Activated naive CD8-positive, alpha-beta T cell treated with anti-CD3 and anti-CD28 coated beads, Interleukin-2, amount 10 ng/mL, durations not matched to agents 7 days and 5 days (primary cell): ENCODE results near the gene CD48. TPM values are rescaled to one million over a fixed set of nuclear protein-coding genes. Genes with fewer than 3 reads are reported as not detected.

Experiments
- ATAC-seq: fragments of 150-1000 bp; cut with Tn5 transposase; one replicate; pipeline ENCODE4 v1.10.0; 2021; ENCODE audit warnings: low read depth, moderate library complexity
- POLR2A ChIA-PET: fragments of 350-600 bp; sonication (Branson Sonifier 250); formaldehyde crosslinking; loops from one replicate; lab custom pipeline; 2021; ENCODE audit warnings: antibody characterized with exemption; lab: Charles Lee
- DNase-seq: peaks from one replicate; pipeline ENCODE4 v3.0.0; 2021
- H3K27ac Mint-ChIP-seq: one replicate; pipeline ENCODE4 v1.8.0; 2022; ENCODE audit warnings: mild to moderate bottlenecking, mixed read lengths
- H3K27me3 Mint-ChIP-seq: one replicate; pipeline ENCODE4 v1.8.0; 2022; ENCODE audit warnings: mild to moderate bottlenecking, moderate library complexity, mixed read lengths
- H3K36me3 Mint-ChIP-seq: one replicate; pipeline ENCODE4 v1.8.0; 2021; ENCODE audit warnings: mild to moderate bottlenecking, mixed read lengths
- H3K4me1 Mint-ChIP-seq: one replicate; pipeline ENCODE4 v1.8.0; 2021; ENCODE audit warnings: mixed read lengths
- H3K4me3 Mint-ChIP-seq: one replicate; pipeline ENCODE4 v1.8.0; 2022; ENCODE audit warnings: mild to moderate bottlenecking, moderate library complexity, mixed read lengths
- H3K9me3 Mint-ChIP-seq: one replicate; pipeline ENCODE4 v1.8.0; 2021; ENCODE audit warnings: mixed read lengths
- total RNA-seq, 2 experiments: library from RNA; stranded (reverse); gene quantifications; one replicate each; pipeline ENCODE4 v1.2.3, GENCODE V29; 2021

The CD48 gene
- total RNA-seq, 2 experiments from 2014 or later: 379 to 386 TPM

- POLR2A ChIA-PET: interaction anchor here (1.1 to 2.0 kb wide), 6 partner anchors 10 to 34 kb away, joined by 3 to 22 read pairs (median 6); no protein-coding TSS in a partner anchor
- Mint-ChIP-seq H3K27ac (peak overlapping the region; percentile 96), H3K9me3 (no peaks in the 10 kb centered on the region), H3K4me3 (peak overlapping the region; percentile 84), H3K27me3 (no peaks in the 10 kb centered on the region), H3K36me3 (peaks cover 44% of the 10 kb centered on the region), H3K4me1 (peaks cover 80% of the 10 kb centered on the region)
- ATAC-seq (no peak), DNase-seq (no peak)
Measured at GRCh38 chr1:160639652-160640051, 72.0 kb downstream of the CD48 start.

- Mint-ChIP-seq H3K9me3 (no peaks in the 10 kb centered on the region), H3K4me3 (peak overlapping the region; percentile 84), H3K27ac (peak overlapping the region; percentile 96), H3K27me3 (no peaks in the 10 kb centered on the region), H3K4me1 (peaks cover 77% of the 10 kb centered on the region), H3K36me3 (peaks cover 45% of the 10 kb centered on the region)
- DNase-seq (no peak), ATAC-seq (no peak)
- POLR2A ChIA-PET: interaction anchor here (2.0 kb wide), 1 partner anchor 17 kb away, joined by 13 read pairs; no protein-coding TSS in a partner anchor
Measured at GRCh38 chr1:160638926-160639325, 72.7 kb downstream of the CD48 start.

- Mint-ChIP-seq H3K36me3 (peaks cover 50% of the 10 kb centered on the region), H3K27me3 (no peaks in the 10 kb centered on the region), H3K27ac (peak overlapping the region; percentile 96), H3K4me3 (peak overlapping the region; percentile 84), H3K4me1 (peaks cover 77% of the 10 kb centered on the region), H3K9me3 (no peaks in the 10 kb centered on the region)
- ATAC-seq: no peak
- POLR2A ChIA-PET: interaction anchor here (1.2 kb wide), 2 partner anchors 9 to 12 kb away, joined by 3 to 12 read pairs; no protein-coding TSS in a partner anchor
- DNase-seq: no peak
Measured at GRCh38 chr1:160638540-160638857, 73.1 kb downstream of the CD48 start.

GRCh38 chr1:160637821-160638539, 73.6 kb downstream of the CD48 start:
- ATAC-seq (peak; percentile 65), DNase-seq (no peak)
- Mint-ChIP-seq H3K27ac (peak overlapping the region; percentile 96), H3K4me3 (peak overlapping the region; percentile 84), H3K4me1 (peaks cover 76% of the 10 kb centered on the region), H3K27me3 (no peaks in the 10 kb centered on the region), H3K9me3 (no peaks in the 10 kb centered on the region), H3K36me3 (peaks cover 54% of the 10 kb centered on the region)
- POLR2A ChIA-PET: interaction anchor here (0.7 to 1.2 kb wide), 3 partner anchors 8 to 35 kb away, joined by 3 to 12 read pairs (median 3); no protein-coding TSS in a partner anchor

GRCh38 chr1:160637065-160637464, 74.6 kb downstream of the CD48 start:
- H3K27ac Mint-ChIP-seq: peak overlapping the region; percentile 96
- H3K27me3 Mint-ChIP-seq: no peaks in the 10 kb centered on the region
- H3K9me3 Mint-ChIP-seq: no peaks in the 10 kb centered on the region
- no peak for ATAC-seq
- peaks cover 60% of the 10 kb centered on the region for H3K36me3 Mint-ChIP-seq
- peak overlapping the region; percentile 84 for H3K4me3 Mint-ChIP-seq
- POLR2A ChIA-PET: interaction anchor here (1.2 kb wide), 2 partner anchors 7 to 10 kb away, joined by 3 to 12 read pairs; no protein-coding TSS in a partner anchor
- H3K4me1 Mint-ChIP-seq: peaks cover 73% of the 10 kb centered on the region
- DNase-seq: no peak

GRCh38 chr1:160636547-160636946, 75.1 kb downstream of the CD48 start:
- Mint-ChIP-seq H3K27ac (no peak overlapping the region), H3K4me1 (peaks cover 73% of the 10 kb centered on the region), H3K9me3 (no peaks in the 10 kb centered on the region), H3K27me3 (no peaks in the 10 kb centered on the region), H3K4me3 (no peak overlapping the region), H3K36me3 (peaks cover 65% of the 10 kb centered on the region)
- POLR2A ChIA-PET: no interaction called here
- DNase-seq (no peak), ATAC-seq (no peak)

- H3K36me3 Mint-ChIP-seq: peaks cover 70% of the 10 kb centered on the region
- ATAC-seq: no peak
- no peak overlapping the region for H3K27ac Mint-ChIP-seq
- no peak overlapping the region for H3K4me3 Mint-ChIP-seq
- H3K27me3 Mint-ChIP-seq: no peaks in the 10 kb centered on the region
- POLR2A ChIA-PET: interaction anchor here (0.6 kb wide), 1 partner anchor 27 kb away, joined by 3 read pairs; no protein-coding TSS in a partner anchor
- H3K4me1 Mint-ChIP-seq: peaks cover 75% of the 10 kb centered on the region
- no peak for DNase-seq
- H3K9me3 Mint-ChIP-seq: no peaks in the 10 kb centered on the region
Measured at GRCh38 chr1:160636076-160636475, 75.5 kb downstream of the CD48 start.

- ATAC-seq (no peak), DNase-seq (no peak)
- H3K4me3 Mint-ChIP-seq: no peak overlapping the region
- H3K27me3 Mint-ChIP-seq: no peaks in the 10 kb centered on the region
- no peaks in the 10 kb centered on the region for H3K9me3 Mint-ChIP-seq
- POLR2A ChIA-PET: no interaction called here
- H3K4me1 Mint-ChIP-seq: peaks cover 78% of the 10 kb centered on the region
- peaks cover 74% of the 10 kb centered on the region for H3K36me3 Mint-ChIP-seq
- peak overlapping the region; percentile 84 for H3K27ac Mint-ChIP-seq
Measured at GRCh38 chr1:160634543-160635491, 76.8 kb downstream of the CD48 start.

- H3K27me3 Mint-ChIP-seq: no peaks in the 10 kb centered on the region
- H3K4me3 Mint-ChIP-seq: peak overlapping the region; percentile 60
- peak overlapping the region; percentile 84 for H3K27ac Mint-ChIP-seq
- DNase-seq (no peak), ATAC-seq (no peak)
- POLR2A ChIA-PET: interaction anchor here (1.0 to 1.7 kb wide), 2 partner anchors 10 to 34 kb away, joined by 3 to 9 read pairs; no protein-coding TSS in a partner anchor
- peaks cover 76% of the 10 kb centered on the region for H3K4me1 Mint-ChIP-seq
- peaks cover 70% of the 10 kb centered on the region for H3K36me3 Mint-ChIP-seq
- no peaks in the 10 kb centered on the region for H3K9me3 Mint-ChIP-seq
Measured at GRCh38 chr1:160633330-160633903, 78.2 kb downstream of the CD48 start.

- DNase-seq: no peak
- POLR2A ChIA-PET: interaction anchor here (0.6 to 1.7 kb wide), 5 partner anchors 9 to 107 kb away, joined by 3 to 9 read pairs (median 4); no protein-coding TSS in a partner anchor
- Mint-ChIP-seq H3K27ac (peak overlapping the region; percentile 97), H3K27me3 (no peaks in the 10 kb centered on the region), H3K4me3 (peak overlapping the region; percentile 27), H3K9me3 (no peaks in the 10 kb centered on the region), H3K4me1 (peaks cover 74% of the 10 kb centered on the region), H3K36me3 (peaks cover 76% of the 10 kb centered on the region)
- ATAC-seq: no peak
Measured at GRCh38 chr1:160631983-160632625, 79.5 kb downstream of the CD48 start.

- peaks cover 80% of the 10 kb centered on the region for H3K4me1 Mint-ChIP-seq
- H3K4me3 Mint-ChIP-seq: peak overlapping the region; percentile 75
- POLR2A ChIA-PET: interaction anchor here (2.3 to 3.3 kb wide), 3 partner anchors 9 to 77 kb away, joined by 8 to 22 read pairs (median 22); partner anchors contain the start of gene SLAMF1
- no peak for DNase-seq
- no peaks in the 10 kb centered on the region for H3K27me3 Mint-ChIP-seq
- peaks cover 73% of the 10 kb centered on the region for H3K36me3 Mint-ChIP-seq
- no peak for ATAC-seq
- peak overlapping the region; percentile 97 for H3K27ac Mint-ChIP-seq
- no peaks in the 10 kb centered on the region for H3K9me3 Mint-ChIP-seq
Measured at GRCh38 chr1:160630523-160631451, 80.8 kb downstream of the CD48 start.
